NCI-H2081 (cell line): ENCODE measurements around the gene DNAJC1.
"Not testable (repeated sequence)": the region's sequence is repeated elsewhere in the genome, so short reads cannot be mapped to it uniquely, and the experiment has no call there.

ENCODE experiments used
- DNase-seq, 2 experiments: peaks; one replicate each; lab custom pipeline; 2025; lab: John Stamatoyannopoulos, UW

DNAJC1 gene

DNA sequence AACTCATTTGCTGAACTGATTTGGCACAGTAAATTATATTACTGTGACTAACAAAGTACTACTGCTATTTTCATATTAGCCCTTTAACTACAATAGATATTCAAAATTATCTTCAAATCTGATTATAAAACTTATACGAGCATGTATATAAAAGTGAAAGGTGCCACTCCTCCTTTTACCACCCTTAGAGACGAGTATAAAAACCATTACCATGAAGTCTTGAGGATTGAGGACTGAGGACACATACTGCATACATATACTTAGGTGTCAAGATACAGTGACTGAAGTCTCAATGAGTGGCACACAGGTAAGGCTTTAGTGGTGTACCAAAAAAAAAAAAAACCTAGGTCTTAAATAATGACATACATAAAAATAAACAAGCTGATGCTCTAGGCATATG is 98.6 kb downstream of the DNAJC1 start:
- DNase-seq, result no peak

DNA sequence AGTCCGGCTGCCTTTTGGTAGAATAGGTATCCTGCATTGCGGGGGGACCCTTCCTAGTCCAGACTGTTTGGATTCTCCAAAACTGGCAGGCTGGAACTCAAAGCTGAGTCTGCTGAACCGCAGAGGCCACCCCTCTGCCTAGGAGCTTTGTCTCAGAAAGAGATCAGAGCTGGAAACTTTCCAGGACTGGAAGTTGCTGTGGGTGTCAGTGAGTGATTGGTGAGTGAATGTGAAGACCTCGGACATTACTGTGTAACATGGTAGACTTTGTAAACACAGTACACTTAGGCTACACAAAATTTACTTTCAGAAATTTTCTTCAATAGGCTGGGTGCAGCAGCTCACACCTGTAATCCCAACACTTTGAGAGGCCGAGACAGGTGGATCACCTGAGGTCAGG is 103.8 kb downstream of the DNAJC1 start:
- no peak for DNase-seq

DNA sequence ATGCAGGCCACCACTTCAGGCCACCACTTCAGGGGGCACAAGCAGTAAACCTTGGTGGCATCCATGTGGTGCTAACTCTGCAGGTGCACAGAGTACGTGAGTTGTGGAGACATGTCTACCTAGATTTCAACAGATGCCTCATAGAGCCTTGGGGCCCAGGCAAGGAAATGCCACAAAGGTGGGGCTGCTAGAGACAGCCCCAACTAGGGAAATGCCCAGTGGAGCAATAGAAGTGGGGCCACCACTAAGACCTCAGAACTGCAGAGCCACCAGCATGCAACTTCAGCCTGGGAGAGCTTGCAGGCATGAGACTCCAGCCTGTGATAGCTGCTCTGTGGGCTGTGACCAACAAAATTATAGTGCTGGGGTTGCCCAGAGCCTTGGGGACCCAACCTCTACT is 107.6 kb downstream of the DNAJC1 start:
- DNase-seq, result no peak

DNA sequence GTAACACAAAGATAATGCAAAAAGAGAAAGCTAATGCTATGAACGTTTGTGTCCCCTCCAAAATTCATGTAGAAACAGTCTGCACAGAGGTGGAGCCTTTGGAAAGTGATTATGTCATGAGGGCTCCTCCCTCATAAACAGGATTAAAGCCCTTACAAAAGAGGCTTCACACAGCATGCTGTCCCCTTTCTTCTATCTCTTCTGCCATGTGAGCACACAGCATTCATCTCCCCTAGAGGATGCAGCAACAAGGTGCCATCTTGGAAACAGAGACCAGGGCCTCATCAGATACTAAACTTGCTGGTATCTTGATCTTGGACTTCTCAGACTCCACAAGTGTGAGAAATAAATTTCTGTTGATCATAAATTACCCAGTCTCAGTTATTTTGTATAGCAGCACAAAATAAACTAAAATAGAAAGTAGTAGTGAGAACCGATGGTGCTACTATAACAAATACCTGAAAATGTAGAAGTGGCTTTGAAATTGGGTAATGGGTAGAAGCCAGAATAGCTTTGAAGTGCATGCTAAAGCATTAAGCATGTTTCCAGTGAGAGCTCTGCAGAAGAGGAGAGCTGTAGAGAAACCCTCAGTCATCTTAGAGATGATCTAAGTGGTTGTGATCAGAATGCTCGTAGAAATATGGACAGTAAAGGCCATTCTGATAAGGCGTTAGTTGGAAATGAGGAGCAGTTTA is 108.7 kb downstream of the DNAJC1 start:
- no peak for DNase-seq

DNA sequence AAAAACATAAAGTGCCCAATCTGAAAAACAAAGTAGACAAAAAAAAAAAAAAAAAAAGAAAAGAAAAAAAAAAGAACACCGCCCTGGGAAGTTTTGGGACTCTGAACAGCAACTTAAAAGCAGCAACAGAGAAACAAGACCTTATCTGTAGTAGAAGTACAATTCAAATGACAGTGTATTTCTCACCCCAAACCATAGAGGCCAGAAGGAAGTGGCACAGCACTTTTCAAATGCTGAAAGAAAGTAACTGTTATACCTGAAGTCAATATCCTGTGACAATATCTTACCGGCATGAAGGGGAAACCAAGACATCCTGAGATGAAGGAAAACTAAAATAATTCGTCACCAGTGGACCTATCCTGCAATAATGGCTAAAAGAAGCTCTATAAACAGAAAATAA is 112.1 kb downstream of the DNAJC1 start:
- no peak for DNase-seq

DNA sequence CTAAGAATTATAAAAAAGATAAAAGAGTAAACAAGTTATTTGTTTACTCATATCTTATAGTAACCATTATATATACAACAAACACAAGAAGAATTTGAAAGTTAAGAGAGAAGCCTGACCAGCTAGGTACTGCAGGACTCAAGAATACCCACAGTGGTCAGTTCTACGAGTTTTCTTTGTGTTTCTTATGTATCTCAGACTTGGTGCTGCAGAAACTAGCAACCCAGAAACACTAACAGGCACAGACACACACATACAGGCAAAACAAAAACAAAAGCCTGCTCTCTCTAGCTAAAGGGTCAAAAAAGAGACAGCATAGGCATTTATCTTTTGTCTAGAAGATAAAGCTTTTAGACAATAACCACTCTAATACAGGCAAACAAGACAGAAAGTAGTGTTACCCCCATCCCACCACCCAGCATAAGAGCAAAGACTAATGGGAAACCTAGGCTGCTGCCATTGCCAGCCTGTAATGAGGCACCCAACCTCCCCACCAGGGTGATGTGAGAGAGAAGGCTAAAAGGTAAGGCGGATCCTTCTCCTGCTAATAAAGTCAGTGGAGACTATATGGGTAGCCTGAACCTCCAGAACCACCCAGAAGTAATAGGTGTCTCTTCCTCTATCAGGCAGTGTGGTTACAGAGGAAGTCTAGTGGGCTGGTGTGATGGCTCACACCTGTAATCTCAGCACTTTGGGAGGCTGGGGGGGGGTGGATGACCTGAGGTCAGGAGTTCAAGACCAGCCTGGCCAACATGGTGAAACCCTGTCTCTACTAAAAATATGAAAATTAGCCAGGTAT is 113.9 kb downstream of the DNAJC1 start:
- DNase-seq, result no peak

DNA sequence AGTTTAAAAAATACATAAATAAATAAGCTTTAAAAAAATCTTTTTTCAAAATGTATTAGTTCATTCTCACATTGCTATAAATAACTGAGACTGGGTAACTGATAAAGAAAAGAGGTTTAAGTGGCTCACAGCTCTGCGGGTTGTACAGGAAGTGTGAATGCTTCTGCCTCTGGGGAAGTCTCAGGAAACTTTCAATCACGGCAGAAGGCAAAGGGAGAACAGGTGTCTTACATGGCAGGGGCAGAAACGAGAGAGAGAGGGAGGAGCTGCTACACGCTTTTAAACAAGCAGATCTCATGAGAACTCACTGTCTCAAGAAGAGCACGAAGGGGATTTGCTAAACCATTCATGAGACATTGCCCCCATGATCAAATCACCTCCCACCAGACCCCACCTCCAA is 114.6 kb downstream of the DNAJC1 start:
- no peak for DNase-seq

DNA sequence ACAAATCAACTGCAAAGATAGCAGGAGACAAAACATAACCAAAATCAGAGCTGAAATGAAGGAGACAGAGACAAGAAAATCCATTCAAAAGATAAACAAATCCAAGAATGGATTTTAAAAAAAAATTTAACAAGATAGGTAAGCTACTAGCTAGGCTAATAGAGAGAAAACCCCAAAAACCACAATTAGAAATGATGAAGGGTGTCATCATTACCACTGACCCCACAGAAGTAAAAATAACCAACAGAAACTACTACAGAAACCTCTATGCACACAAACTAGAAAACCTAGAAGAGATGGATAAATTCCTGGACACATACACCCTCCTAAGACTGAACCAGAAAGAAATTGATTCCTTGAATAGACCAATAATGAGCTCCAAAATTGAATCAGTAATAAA is 117.6 kb downstream of the DNAJC1 start:
- no peak for DNase-seq

DNA sequence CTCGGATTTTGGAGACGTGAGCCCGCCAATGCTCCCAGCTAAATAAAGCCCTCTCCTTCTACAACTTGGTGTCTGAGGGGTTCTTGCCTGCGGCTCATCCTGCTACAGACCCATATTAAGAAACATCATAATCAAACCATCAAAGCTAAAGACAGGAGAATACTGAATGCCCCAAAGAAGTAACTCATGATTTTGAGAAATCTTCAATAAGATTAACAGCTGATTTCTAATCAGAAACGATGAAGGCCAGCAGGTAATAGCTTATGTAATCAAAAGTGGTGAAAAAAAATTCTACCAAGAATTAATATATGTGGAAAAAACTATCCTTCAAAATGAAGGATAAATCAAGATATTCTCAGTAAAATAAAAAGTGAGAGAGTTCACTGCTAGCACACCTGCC is 130.3 kb downstream of the DNAJC1 start:
- no peak for DNase-seq

DNA sequence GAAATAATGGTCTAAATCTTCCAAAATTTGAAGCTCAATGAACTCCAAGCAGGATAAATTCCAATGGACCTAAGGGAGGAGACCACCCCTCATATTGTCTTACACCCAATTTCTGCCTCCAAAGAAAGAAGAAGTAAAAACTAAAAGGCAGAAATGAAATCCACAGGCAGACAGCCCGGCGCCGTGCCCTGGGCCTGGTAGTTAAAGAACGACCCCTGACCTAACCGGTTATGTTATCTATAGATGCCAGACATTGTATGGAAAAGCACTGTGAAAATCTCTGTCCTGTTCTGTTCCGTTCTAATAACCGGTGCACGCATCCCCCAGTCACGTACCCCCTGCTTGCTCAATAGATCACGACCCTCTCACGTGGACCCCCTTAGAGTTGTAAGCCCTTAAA is 130.8 kb downstream of the DNAJC1 start:
- DNase-seq, result not testable (repeated sequence)

DNA sequence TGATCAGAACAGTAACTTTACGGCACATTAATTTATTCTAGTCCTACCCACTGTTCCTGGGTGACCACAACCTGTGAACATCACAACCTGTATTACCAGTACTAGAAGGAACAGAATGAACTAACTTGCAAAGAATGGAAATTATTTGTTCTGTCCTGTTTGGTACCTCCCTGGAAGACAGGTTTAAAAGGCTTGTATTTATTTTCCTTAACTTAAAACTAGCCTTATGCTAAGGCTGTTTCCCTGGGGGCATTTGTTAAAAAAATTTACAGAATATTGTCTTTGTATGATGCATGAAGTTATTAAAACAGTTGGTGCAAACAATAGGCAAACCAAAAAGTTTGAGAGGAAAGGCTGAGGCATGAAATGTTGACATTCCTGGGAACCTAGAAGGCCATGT is 132.7 kb downstream of the DNAJC1 start:
- DNase-seq, result no peak

DNA sequence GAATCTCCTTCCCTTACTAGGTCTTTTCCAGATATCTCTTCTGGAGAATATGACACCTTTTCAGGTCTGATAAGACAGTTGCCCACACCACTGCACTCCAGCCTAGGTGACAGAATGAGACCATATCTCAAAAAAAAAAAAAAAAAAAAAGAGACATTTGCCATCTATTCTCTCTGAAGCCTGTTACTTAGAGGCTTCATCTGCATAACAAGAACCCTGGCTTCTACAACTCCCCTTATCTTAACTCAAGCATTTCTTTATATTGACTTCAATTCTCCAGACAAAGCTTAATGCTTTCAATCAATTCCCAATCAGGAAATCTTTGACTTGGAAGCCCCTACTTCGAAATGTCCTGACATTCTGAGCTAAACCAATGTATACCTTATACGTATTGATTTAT is 134.4 kb downstream of the DNAJC1 start:
- not testable (repeated sequence) for DNase-seq

DNA sequence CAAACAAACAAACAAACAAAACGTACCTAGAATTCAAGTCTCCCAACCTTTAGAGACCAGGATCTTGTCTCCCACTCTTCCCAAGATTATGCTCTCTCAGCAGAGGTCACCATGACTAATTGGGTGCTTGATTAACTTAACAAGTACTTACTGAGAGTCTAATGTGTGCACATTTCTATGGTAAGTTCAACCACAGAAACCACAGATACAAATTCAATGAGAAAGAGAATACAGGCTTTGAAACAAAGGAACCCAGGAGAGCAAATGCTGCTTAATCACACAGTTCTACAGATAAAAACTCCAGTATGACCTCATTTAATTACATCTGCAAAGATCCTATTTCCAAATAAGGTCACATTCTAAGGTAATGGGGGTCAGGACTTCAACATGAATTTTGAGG is 142.8 kb downstream of the DNAJC1 start:
- DNase-seq, result no peak

DNA sequence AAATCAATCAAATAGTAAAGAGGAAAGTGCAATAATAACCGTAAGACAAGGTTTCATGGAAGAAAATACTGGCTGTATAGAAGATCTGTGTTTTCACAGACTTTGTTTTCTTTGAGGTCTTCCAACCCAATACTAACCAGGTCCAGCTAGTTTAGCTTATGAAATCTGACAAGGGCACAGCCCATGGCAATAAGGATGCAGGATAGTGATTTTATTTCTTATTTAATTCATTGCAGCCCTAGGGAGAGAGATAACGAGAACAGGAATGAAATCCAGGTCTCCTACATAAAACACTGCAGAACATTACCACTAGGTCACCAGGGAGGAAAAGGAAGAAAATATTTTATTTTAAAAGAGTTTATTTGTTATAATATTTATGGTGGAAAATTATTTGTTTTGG is 145.1 kb downstream of the DNAJC1 start:
- DNase-seq, result no peak

DNA sequence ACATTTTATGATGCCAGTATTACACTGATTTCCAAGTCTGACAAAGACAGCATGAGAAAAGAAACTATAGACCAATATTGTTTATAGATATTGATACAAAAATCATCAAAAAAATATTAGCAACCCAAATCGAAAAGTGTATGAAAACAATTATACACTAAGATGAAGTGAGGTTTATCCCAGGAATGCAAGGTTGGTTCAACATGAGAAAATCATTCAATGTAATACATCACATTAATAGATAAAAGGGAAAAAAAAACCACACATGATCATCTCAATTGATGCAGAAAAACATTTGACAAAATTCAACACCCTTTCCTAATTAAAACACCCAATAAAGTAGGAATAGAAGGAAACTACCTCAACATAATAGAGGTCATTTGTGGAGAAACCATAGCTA is 153.9 kb downstream of the DNAJC1 start:
- DNase-seq, result no peak

DNA sequence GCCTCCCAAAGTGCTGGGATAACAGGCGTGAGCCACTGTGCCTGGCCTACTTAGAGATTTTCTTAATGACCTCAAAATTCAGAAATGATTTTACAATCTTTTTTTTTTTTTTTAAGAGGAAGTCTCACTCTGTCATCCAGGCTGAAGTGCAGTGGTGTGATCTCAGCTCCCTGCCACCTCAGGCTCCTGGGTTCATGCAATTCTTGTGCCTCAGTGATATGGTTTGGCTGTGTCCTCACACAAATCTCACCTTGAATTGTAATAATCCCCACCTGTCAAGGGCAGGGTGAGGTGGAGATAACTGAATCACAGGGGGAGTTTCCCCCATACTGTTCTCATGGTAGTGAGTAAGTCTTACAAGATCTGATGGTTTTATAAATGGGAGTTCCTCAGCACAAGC is 159.9 kb downstream of the DNAJC1 start:
- no peak for DNase-seq

DNA sequence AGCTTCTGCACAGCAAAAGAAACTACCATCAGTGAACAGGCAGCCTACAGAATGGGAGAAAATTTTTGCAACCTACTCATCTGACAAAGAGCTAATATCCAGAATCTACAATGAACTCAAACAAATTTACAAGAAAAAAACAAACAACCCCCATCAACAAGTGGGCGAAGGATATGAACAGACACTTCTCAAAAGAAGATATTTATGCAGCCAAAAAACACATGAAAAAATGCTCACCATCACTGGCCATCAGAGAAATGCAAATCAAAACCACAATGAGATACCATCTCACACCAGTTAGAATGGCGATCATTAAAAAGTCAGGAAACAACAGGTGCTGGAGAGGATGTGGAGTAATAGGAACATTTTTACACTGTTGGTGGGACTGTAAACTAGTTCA is 162.3 kb downstream of the DNAJC1 start:
- DNase-seq, result not testable (repeated sequence)

DNA sequence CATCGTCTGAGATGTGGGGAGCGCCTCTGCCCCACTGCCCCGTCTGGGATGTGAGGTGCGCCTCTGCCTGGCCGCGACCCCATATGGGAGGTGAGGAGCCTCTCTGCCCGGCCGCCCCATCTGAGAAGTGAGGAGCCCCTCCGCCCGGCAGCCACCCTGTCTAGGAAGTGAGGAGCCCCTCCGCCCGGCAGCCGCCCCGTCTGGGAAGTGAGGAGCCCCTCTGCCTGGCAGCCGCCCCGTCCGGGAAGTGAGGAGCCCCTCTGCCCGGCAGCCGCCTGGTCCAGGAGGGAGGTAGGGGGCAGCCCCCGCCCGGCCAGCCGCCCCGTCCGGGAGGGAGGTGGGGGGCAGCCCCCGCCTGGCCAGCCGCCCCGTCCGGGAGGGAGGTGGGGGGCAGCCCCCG is 166.0 kb downstream of the DNAJC1 start:
- not testable (repeated sequence) for DNase-seq

DNA sequence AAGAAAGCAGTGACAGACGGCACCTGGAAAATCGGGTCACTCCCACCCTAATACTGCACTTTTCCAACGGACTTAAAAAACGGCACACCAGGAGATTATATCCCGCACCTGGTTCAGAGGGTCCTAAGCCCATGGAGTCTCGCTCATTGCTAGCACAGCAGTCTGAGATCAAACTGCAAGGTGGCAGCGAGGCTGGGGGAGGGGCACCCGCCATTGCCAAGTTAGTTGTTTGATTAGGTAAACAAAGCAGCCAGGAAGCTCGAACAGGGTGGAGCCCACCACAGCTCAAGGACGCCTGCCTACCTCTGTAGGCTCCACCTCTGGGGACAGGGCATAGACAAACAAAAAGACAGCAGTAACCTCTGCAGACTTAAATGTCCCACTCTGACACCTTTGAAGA is 169.0 kb downstream of the DNAJC1 start:
- DNase-seq, result not testable (repeated sequence)

DNA sequence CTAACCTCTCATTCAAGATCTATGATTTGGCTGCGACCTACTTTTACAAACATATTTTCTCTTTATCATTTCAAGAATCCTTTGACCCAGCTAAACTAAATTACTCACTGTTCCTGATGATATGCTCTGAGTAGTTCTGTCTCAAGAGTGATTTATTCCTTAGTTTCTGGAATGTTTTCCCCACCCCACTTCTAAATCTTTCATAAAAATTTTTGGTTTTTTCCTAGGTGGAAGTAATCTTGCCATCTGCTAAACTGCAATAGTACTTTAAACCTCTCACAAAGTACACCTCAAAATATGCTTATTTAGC is 170.8 kb downstream of the DNAJC1 start:
- no peak for DNase-seq

DNA sequence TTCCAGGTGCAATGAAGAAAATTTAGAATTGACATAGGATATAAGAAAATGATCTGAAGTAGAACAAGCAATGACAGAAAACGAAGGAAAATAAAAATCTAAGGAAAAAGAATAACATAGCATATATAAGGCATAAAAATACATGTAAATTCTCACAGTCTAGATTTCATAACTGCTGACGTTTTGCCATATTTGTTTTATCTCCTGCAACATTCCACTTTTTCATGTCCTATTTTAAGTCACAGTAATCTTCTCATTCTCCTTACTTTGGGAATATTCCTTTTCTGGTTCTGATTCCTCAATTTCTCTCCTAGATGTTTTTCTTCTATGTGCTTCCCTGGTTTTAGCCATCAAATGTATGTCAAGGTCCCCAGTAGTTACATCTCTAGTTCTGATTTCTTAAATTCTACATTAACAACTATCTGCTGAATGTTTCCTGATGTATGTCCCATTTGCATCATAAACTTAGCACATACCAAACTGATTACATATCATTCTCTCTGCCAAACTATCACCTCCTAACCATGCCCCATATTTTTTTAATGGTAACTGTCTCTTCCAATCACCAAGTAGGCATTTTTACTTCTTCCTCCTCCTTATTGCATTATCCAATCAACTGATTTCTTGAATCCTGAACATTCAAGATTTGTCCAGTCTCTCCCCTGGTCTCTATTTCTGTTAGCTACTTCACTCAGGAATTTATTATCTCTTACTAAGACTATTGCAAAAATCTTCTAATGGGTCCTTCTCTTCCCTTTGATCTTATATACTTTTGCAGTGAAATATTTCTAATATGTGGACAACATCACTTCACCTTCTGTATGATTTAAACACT is 171.3 kb downstream of the DNAJC1 start:
- DNase-seq, result no peak

DNA sequence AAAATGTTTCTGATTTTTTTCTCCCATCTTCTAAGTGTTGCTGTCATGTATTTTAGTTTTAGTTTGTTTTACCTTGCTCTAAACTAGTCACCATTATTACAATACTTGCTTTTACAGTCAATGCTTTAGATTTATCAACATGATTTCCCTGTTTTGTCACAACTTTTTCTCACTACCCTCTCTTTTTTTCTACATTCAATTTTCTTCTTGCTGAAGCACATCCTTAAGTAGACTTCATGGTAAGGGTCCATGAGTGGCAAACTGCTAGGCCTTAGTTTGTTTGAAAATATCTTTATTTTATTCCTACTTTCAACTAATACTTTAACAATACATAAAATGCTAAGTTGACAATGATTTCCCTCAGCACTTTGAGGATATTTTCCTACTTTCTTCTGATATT is 173.5 kb downstream of the DNAJC1 start:
- DNase-seq, result no peak

DNA sequence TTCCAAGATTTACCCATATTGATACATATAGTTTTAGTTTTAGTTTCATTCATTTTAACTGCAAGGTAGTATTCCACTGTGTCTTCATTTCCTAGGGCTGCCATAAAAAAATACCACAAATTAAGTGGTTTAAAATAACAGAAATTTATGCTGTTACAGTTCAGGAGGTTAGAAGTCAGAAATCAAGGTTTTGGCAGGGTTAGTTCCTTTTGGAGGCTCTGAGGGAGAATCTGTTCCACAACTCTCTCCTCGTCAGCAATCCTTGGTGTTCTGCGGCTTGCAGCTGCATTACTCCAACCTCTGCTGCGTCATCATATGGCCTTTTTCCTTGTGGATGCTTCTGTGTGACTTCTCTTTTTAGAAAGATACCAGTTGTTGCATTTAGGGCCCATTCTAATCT is 176.2 kb downstream of the DNAJC1 start:
- no peak for DNase-seq
